ENCODE measurements around the gene MOCS3.

MOCS3 gene

DNA sequence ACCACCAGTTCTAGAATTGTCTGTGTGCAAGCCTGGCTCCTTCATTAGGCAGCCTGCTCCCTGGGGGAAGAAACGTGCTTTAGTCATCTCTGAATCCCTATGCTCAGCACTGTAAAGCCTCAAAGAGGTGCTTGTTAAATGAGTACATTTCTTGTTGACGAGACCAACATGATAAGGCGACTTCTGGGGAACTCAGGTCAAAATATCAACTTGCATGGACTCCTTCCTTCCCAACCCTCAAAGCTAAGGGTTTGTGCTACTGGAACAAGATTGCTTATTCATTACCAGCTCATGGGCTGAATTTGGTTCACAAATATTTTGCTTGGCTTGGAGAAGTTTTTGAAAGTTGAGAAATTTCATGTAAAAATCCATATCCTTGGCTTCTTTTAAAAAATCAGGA, 53.7 kb downstream of the MOCS3 start:
- DNase-seq (ENCODE audit: low spot score), result no peak

All from left forelimb (tissue), 1 donor.